B cell (primary cell): ENCODE measurements around the gene ARHGAP26. TPM values are rescaled to one million over a fixed set of nuclear protein-coding genes. Genes with fewer than 3 reads are reported as not detected.

Experiments
- ATAC-seq: fragments of 200-7000 bp; cut with Tn5 transposase; one replicate; pipeline ENCODE4 v1.10.0; 2021; ENCODE audit warnings: low read depth, mild to moderate bottlenecking, moderate number of reproducible peaks, moderate library complexity
- CTCF ChIA-PET: fragments of 350-600 bp; sonication (Branson Sonifier 250); formaldehyde crosslinking; loops from one replicate; lab custom pipeline; 2021; ENCODE audit warnings: antibody characterized with exemption, inconsistent platforms; lab: Charles Lee
- POLR2A ChIA-PET: fragments of 350-600 bp; sonication (Branson Sonifier 250); formaldehyde crosslinking; loops from one replicate; lab custom pipeline; 2021; ENCODE audit warnings: antibody characterized with exemption; lab: Charles Lee
- DNase-seq: peaks from one replicate; pipeline ENCODE4 v3.0.0; 2013
- H2AFZ ChIP-seq: 2 replicates; pipeline ENCODE4 v1.6.1; 2012; ENCODE audit warnings: mild to moderate bottlenecking, low read depth, low read length; ENCODE audit not compliant: insufficient read depth, poor library complexity, severe bottlenecking
- H3K27ac ChIP-seq, 2 donors: 1 replicate in 1 of 2; 2 replicates in 1 of 2; pipeline ENCODE4 v1.5.1; 2012 to 2013; ENCODE audit warnings: low read length in 2 of 2, mild to moderate bottlenecking in 2 of 2, moderate library complexity in 1 of 2
- H3K27me3 ChIP-seq, 4 experiments: fragments of 200-600 bp in 1 of 4; sonication (generic) in 1 of 4; replicated peaks in 1 of 4; 1 replicate in 2 of 4; 2 replicates in 2 of 4; pipeline versions ENCODE4 v1.6.1 to v1.7.0; 2013 to 2016; ENCODE audit warnings: low read length in 3 of 4, mild to moderate bottlenecking in 2 of 4, mixed read lengths in 1 of 4, moderate library complexity in 1 of 4; ENCODE audit not compliant: insufficient read depth in 4 of 4, control insufficient read depth in 3 of 4; ENCODE audit errors: control extremely low read depth in 1 of 4
- H3K36me3 ChIP-seq, 2 experiments: replicated peaks in 1 of 2; 1 replicate in 1 of 2; 2 replicates in 1 of 2; pipeline versions ENCODE4 v1.6.1 to v1.7.1; 2013; ENCODE audit warnings: low read length in 1 of 2; ENCODE audit not compliant: insufficient read depth in 2 of 2, control insufficient read depth in 1 of 2; ENCODE audit errors: control extremely low read depth in 1 of 2, extremely low read depth in 1 of 2
- H3K4me1 ChIP-seq, 2 donors: fragments of 200-600 bp in 1 of 2; sonication (generic) in 1 of 2; 1 replicate in 1 of 2; 2 replicates in 1 of 2; pipeline versions ENCODE4 v1.5.1 to v1.6.1; 2013 to 2017; ENCODE audit warnings: low read length in 2 of 2; ENCODE audit not compliant: control insufficient read depth in 2 of 2, insufficient read depth in 2 of 2
- H3K4me2 ChIP-seq: replicated peaks from 2 replicates; pipeline ENCODE3; 2012; ENCODE audit warnings: mild to moderate bottlenecking, low read depth, low read length; ENCODE audit not compliant: poor library complexity, severe bottlenecking
- H3K4me3 ChIP-seq, 5 experiments: fragments of 200-600 bp in 1 of 5; sonication (generic) in 1 of 5; 1 replicate in 3 of 5; 2 replicates in 2 of 5; pipeline versions ENCODE4 v1.5.1 to v1.7.0; 2011 to 2016; ENCODE audit warnings: low read length in 4 of 5, mild to moderate bottlenecking in 4 of 5, low read depth in 2 of 5, control low read depth in 1 of 5, moderate library complexity in 1 of 5; ENCODE audit not compliant: insufficient read depth in 1 of 5; ENCODE audit errors: control extremely low read depth in 1 of 5, extremely low read depth in 1 of 5
- H3K79me2 ChIP-seq: fragments of 200-600 bp; sonication (generic); one replicate; pipeline ENCODE4 v1.6.0; 2016; ENCODE audit warnings: low read length; ENCODE audit not compliant: control insufficient read depth, insufficient read depth
- H3K9ac ChIP-seq: fragments of 200-600 bp; sonication (generic); 2 replicates; pipeline ENCODE4 v1.6.1; 2017; ENCODE audit warnings: mild to moderate bottlenecking, low read length, moderate library complexity
- H3K9me3 ChIP-seq, 3 donors: one replicate each; pipeline versions ENCODE4 v1.6.1 to v1.7.1; 2013; ENCODE audit warnings: low read length in 2 of 3; ENCODE audit not compliant: control insufficient read depth in 2 of 3, insufficient read depth in 1 of 3; ENCODE audit errors: control extremely low read depth in 1 of 3
- H4K20me1 ChIP-seq: 2 replicates; pipeline ENCODE4 v1.6.0; 2012; ENCODE audit warnings: mild to moderate bottlenecking, low read length; ENCODE audit not compliant: insufficient read depth, control insufficient read depth, poor library complexity, severe bottlenecking
- H3K27ac Mint-ChIP-seq: one replicate; pipeline ENCODE4 v1.8.0; 2021; ENCODE audit warnings: mixed read lengths
- H3K27me3 Mint-ChIP-seq: one replicate; pipeline ENCODE4 v1.8.0; 2021; ENCODE audit warnings: mixed read lengths
- H3K4me1 Mint-ChIP-seq: one replicate; pipeline ENCODE4 v1.8.0; 2021; ENCODE audit warnings: mixed read lengths
- H3K4me3 Mint-ChIP-seq: one replicate; pipeline ENCODE4 v1.8.0; 2021; ENCODE audit warnings: mixed read lengths
- H3K9me3 Mint-ChIP-seq: one replicate; pipeline ENCODE4 v1.8.0; 2022; ENCODE audit warnings: mixed read lengths; ENCODE audit not compliant: insufficient read depth
- CTCF ChIP-seq: fragments of 200-600 bp; IDR thresholded peaks from one replicate; pipeline ENCODE4 v1.8.0; 2022; ENCODE audit warnings: antibody characterized with exemption, mild to moderate bottlenecking
- EZH2 ChIP-seq: IDR thresholded peaks from 2 replicates; pipeline ENCODE4 v1.6.1; 2012; ENCODE audit warnings: borderline replicate concordance, low read depth, mild to moderate bottlenecking, moderate library complexity, low read length; ENCODE audit not compliant: insufficient read depth, poor library complexity, severe bottlenecking
- WGBS: methylation state at CpG from one replicate; pipeline ENCODE4 v1.1.5; 2013; ENCODE audit warnings: missing lambda C conversion rate; ENCODE audit not compliant: insufficient coverage; 5-methylcytosine and 5-hydroxymethylcytosine counted together
- intact Hi-C: fragments of 100-400 bp; cut with micrococcal nuclease; formaldehyde crosslinking; loops from one replicate; pipeline ENCODE4 v1.10.0; 2022
- polyA plus RNA-seq: library from polyadenylated mRNA; depleted of rRNA; stranded (reverse); fragments of >200 nt; gene quantifications from 2 replicates; pipeline ENCODE4 v1.2.3, GENCODE V29; 2012
- total RNA-seq, 2 donors: library from RNA; stranded (reverse); fragments of 120-200 nt in 1 of 2; gene quantifications; 1 replicate in 1 of 2; 2 replicates in 1 of 2; pipeline versions ENCODE4 v1.2.3 to v1.2.4, GENCODE V29; 2013 to 2022

The ARHGAP26 gene
- total and polyA plus RNA-seq, 2 donors (not counting 1 experiment from before 2014, with no cell fraction given), result 1.8 to 22.5 TPM

GRCh38 chr5:143245929-143246561, 475.9 kb downstream of the ARHGAP26 start:
- DNase-seq (no peak), ATAC-seq (no peak)
- Histone ChIP-seq H3K9me3 (peaks cover 0 to 6% (median 0%) of the 10 kb centered on the region in 3 donors), H3K9ac (no peak overlapping the region), H3K4me3 (no peak overlapping the region), H3K4me1 (no peaks in the 10 kb centered on the region), H3K27ac (no peak overlapping the region), H3K36me3 (no peaks in the 10 kb centered on the region), H3K27me3 (no peaks in the 10 kb centered on the region), H3K4me2 (no peak overlapping the region), H2AFZ (no peak overlapping the region), H3K79me2 (no peaks in the 10 kb centered on the region), H4K20me1 (no peaks in the 10 kb centered on the region)
- ChIA-PET CTCF (no interaction called here), POLR2A (no interaction called here)
- Mint-ChIP-seq H3K4me3 (no peak overlapping the region), H3K27ac (no peak overlapping the region), H3K4me1 (no peaks in the 10 kb centered on the region), H3K9me3 (peaks cover 4% of the 10 kb centered on the region), H3K27me3 (no peaks in the 10 kb centered on the region)
- 95% methylated on average over 9 of the region's 11 CpGs for WGBS
- intact Hi-C loops, result no loop called here
- no peak for TF ChIP-seq CTCF
- TF ChIP-seq EZH2, result no peak

GRCh38 chr5:143247134-143247815, 477.1 kb downstream of the ARHGAP26 start:
- Histone ChIP-seq H3K4me3 (no peak overlapping the region), H3K4me1 (peaks cover 0 to 2% of the 10 kb centered on the region in 2 donors), H3K9ac (no peak overlapping the region), H3K27me3 (no peaks in the 10 kb centered on the region), H3K79me2 (no peaks in the 10 kb centered on the region), H4K20me1 (no peaks in the 10 kb centered on the region), H3K9me3 (peaks cover 0 to 6% (median 0%) of the 10 kb centered on the region in 3 donors), H2AFZ (no peak overlapping the region), H3K36me3 (no peaks in the 10 kb centered on the region), H3K27ac (no peak overlapping the region), H3K4me2 (no peak overlapping the region)
- Mint-ChIP-seq H3K4me3 (no peak overlapping the region), H3K9me3 (peaks cover 4% of the 10 kb centered on the region), H3K27ac (no peak overlapping the region), H3K27me3 (no peaks in the 10 kb centered on the region), H3K4me1 (peaks cover 4% of the 10 kb centered on the region)
- TF ChIP-seq CTCF, result no peak
- TF ChIP-seq EZH2, result no peak
- intact Hi-C loops, result no loop called here
- 80% methylated on average over 1 of the region's 1 CpG for WGBS
- CTCF ChIA-PET, result no interaction called here
- POLR2A ChIA-PET, result no interaction called here
- DNase-seq, result no peak
- no peak for ATAC-seq
